ENCODE results near the gene KCNQ1. TPM values are rescaled to one million over a fixed set of nuclear protein-coding genes. Genes with fewer than 3 reads are reported as not detected.
A peak's percentile ranks its signal among the peaks of the same experiment; 100 is the strongest.

The KCNQ1 gene
- total and polyA plus RNA-seq, 9 of the 15 experiments (the other 6 are each of a cell fraction or from before 2014, with no cell fraction given) = 0.44 TPM; not detected in 8

GRCh38 chr11:2867142-2867541, 422.3 kb downstream of the KCNQ1 start (continued):
- no peak for TF ChIP-seq TRIM25 (IDR thresholded peaks at IDR 0.05; ENCODE audit: borderline replicate concordance)
- TF ChIP-seq ZFPM2 (CRISPR knock-in tag; IDR thresholded peaks at IDR 0.05) = no peak
- TF ChIP-seq CBX1 (IDR thresholded peaks at IDR 0.05; ENCODE audit: low read depth) = peak; percentile 77; the same call in 1 of the 2 replicates
- TF ChIP-seq C11orf30 (IDR thresholded peaks at IDR 0.05; ENCODE audit: low read depth) = peak; percentile 85
- TF ChIP-seq ZNF785 (CRISPR knock-in tag; IDR thresholded peaks at IDR 0.05) = no peak
- TF ChIP-seq SP1 (CRISPR knock-in tag; IDR thresholded peaks at IDR 0.05) = 0 out of 2 replicates have a peak, but pooled peaks have one; percentile 24
- TF ChIP-seq MYC (IDR thresholded peaks at IDR 0.05; ENCODE audit: low read depth, low read length) = no peak
- TF ChIP-seq MYC (CRISPR knock-in tag; IDR thresholded peaks at IDR 0.05; ENCODE audit: borderline replicate concordance, low read depth) = no peak
- TF ChIP-seq THAP12 (CRISPR knock-in tag; IDR thresholded peaks at IDR 0.05) = no peak
- TF ChIP-seq CBX5 (IDR thresholded peaks at IDR 0.05; ENCODE audit: borderline replicate concordance, low read depth) = 0 out of 2 replicates have a peak, but pooled peaks have one; percentile 11
- TF ChIP-seq ZNF431 (CRISPR knock-in tag; IDR thresholded peaks at IDR 0.05) = no peak
